GM13977 (cell line): ENCODE measurements around the gene DEPDC4.
"Not testable (repeated sequence)": the region's sequence is repeated elsewhere in the genome, so short reads cannot be mapped to it uniquely, and the experiment has no call there.

ENCODE experiments used
- DNase-seq: peaks from one replicate; pipeline ENCODE4 v3.0.0; 2012; ENCODE audit warnings: low spot score
- CTCF ChIP-seq: IDR thresholded peaks from 2 replicates; pipeline ENCODE4 v1.5.1; 2012; ENCODE audit warnings: mild to moderate bottlenecking, control low read depth; ENCODE audit not compliant: insufficient read depth; ENCODE audit errors: extremely low read depth, missing control alignments
- in situ Hi-C: fragments of 300-500 bp; cut with MboI; formaldehyde crosslinking; loops from one replicate; pipeline ENCODE4 v1.12.0; 2022; ENCODE audit warnings: low sequenced_read_pairs, low pct_unique_long_range_greater_than_20kb, mixed read lengths, inconsistent platforms; ENCODE audit not compliant: unreplicated experiment

Gene DEPDC4

DNA sequence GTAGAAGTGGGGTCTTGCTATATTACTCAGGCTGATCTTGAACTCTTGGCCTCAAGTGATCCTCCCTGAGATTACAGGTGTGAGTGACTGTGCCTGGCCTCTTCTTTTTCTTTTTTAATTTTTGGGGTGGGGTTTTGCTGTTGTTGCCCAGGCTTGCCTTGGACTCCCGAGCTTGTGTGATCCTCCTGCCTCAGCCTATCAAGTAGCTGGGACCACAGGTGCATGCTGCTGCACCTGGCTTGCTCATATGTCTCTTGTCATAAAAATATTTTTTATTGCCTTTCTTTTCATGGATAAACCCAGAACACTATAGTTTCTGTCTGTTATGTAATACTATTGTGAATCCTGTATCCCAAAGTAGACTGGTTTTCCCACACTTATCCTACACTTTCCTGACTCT is 26.1 kb upstream of the DEPDC4 start:
- no peak for DNase-seq
- in situ Hi-C loops: no loop called here
- no peak for TF ChIP-seq CTCF

DNA sequence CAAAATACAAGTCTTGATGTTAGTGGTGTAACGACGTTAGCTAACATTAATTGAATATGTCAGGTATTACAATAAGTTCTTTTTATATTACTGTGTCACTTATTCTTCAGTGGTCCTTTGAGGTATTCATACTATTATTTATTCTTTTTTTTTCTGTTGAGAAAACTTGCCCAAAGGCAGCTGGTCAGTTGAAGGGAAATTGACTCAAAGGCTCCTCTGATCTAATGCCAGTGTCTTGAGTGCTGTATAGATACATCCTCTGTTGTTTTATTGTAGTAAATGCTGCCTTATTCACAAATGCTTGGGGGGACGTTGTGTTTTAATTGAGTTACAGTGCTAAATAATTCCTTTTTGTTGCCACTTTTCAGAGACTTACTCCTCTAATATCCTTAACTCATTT is 23.1 kb upstream of the DEPDC4 start:
- no peak for TF ChIP-seq CTCF
- no peak for DNase-seq
- in situ Hi-C loops: no loop called here

- in situ Hi-C loops: no loop called here
- TF ChIP-seq CTCF: no peak
Measured at GRCh38 chr12:100289038-100289437, 22.2 kb upstream of the DEPDC4 start.

GRCh38 chr12:100284556-100284955 is 17.7 kb upstream of the DEPDC4 start:
- in situ Hi-C loops: not testable (repeated sequence)

More at GRCh38 chr12:100289038-100289437, 22.2 kb upstream of the DEPDC4 start:
- DNase-seq: no peak

GRCh38 chr12:100279607-100280244 is 12.8 kb upstream of the DEPDC4 start:
- DNase-seq: no peak
- TF ChIP-seq CTCF: no peak
- in situ Hi-C loops: no loop called here

More at GRCh38 chr12:100284556-100284955, 17.7 kb upstream of the DEPDC4 start:
- DNase-seq: not testable (repeated sequence)

DNA sequence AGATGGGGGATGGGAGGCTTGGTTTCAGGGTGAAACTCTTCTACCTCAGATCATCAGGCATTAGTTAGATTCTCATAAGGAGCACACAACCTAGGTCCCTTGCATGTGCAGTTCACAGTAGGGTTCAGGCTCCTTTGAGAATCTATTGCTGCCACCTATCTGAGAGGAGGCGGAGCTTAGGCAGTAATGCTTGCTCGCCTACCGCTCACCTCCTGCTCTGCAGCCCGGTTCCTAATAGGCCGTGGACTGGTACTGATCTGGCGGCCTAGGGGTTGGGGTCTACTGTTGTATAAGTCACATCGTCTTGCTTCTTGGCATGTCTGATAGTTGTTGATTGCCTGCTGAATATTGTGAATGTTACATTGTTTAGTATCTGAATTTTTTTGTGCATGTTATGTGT is 12.3 kb upstream of the DEPDC4 start:
- DNase-seq: no peak
- no peak for TF ChIP-seq CTCF
- in situ Hi-C loops: no loop called here

- TF ChIP-seq CTCF: no peak
- in situ Hi-C loops: no loop called here
- DNase-seq: no peak
Measured at GRCh38 chr12:100274291-100274690, 7.4 kb upstream of the DEPDC4 start.
